HepG2 (cell line): ENCODE results near the gene MOGAT3. TPM values are rescaled to one million over a fixed set of nuclear protein-coding genes. Genes with fewer than 3 reads are reported as not detected.

ENCODE experiments used
- ATF7 ChIP-seq, 2 experiments: fragments of 450-650 bp in 1 of 2; sonication (generic) in 1 of 2; formaldehyde crosslinking in 1 of 2; IDR thresholded peaks; 2 replicates each; pipeline versions ENCODE4 v1.4.0 to v1.6.1; 2016 to 2020; ENCODE audit warnings: antibody characterized with exemption in 1 of 2, mild to moderate bottlenecking in 1 of 2, missing genetic modification reagents in 1 of 2
- CBX1 ChIP-seq: IDR thresholded peaks from one replicate; pipeline ENCODE4 v1.6.1; 2016; ENCODE audit warnings: antibody characterized with exemption, low read depth
- GZF1 ChIP-seq: sonication (generic); formaldehyde crosslinking; IDR thresholded peaks from 2 replicates; pipeline ENCODE4 v1.5.1; 2020; ENCODE audit warnings: mild to moderate bottlenecking, missing genetic modification reagents
- HOXA9 ChIP-seq: sonication (generic); formaldehyde crosslinking; IDR thresholded peaks from 2 replicates; pipeline ENCODE4 v1.8.1; 2022; ENCODE audit warnings: missing genetic modification reagents, mild to moderate bottlenecking, moderate library complexity, borderline replicate concordance
- JARID2 ChIP-seq: sonication (generic); formaldehyde crosslinking; IDR thresholded peaks from 2 replicates; pipeline ENCODE4 v1.8.1; 2023; ENCODE audit warnings: missing genetic modification reagents, inconsistent platforms; ENCODE audit not compliant: insufficient replicate concordance
- KDM3A ChIP-seq: IDR thresholded peaks from 2 replicates; pipeline ENCODE4 v1.6.1; 2018; ENCODE audit warnings: low read depth, missing compliant biosample characterization
- MTA1 ChIP-seq: sonication (generic); formaldehyde crosslinking; IDR thresholded peaks from 2 replicates; pipeline ENCODE4 v1.4.0; 2020; ENCODE audit warnings: missing genetic modification reagents, mild to moderate bottlenecking, borderline replicate concordance
- NCOA5 ChIP-seq: sonication (generic); formaldehyde crosslinking; IDR thresholded peaks from 2 replicates; pipeline ENCODE4 v1.4.0; 2020; ENCODE audit warnings: missing genetic modification reagents
- REL ChIP-seq: sonication (generic); formaldehyde crosslinking; conservative IDR thresholded peaks from 2 replicates; pipeline ENCODE4 v1.8.0; 2022; ENCODE audit warnings: mild to moderate bottlenecking, missing genetic modification reagents, moderate library complexity
- ZNF644 ChIP-seq: IDR thresholded peaks from 2 replicates; pipeline ENCODE4 v1.6.1; 2016; ENCODE audit warnings: low read depth
- polyA plus RNA-seq, 8 experiments: library from polyadenylated mRNA; depleted of rRNA in 3 of 8; stranded (reverse) in 7 of 8; unstranded in 1 of 8; fragments of >200 nt; fragmentation: Illumina TruSeq in 4 of 8; extraction: Trizol in 4 of 8; gene quantifications; 2 replicates each; pipeline versions ENCODE4 v1.2.1 to v1.2.3, GENCODE V29; 2011 to 2016; ENCODE audit warnings: low read depth in 4 of 8, missing spikeins in 1 of 8, mixed read lengths in 1 of 8; ENCODE audit not compliant: insufficient read depth in 1 of 8
- total RNA-seq, 5 experiments: library from RNA; depleted of rRNA; stranded (reverse); fragments of >200 nt; fragmentation: Illumina TruSeq; extraction: Trizol; gene quantifications; 2 replicates each; pipeline ENCODE4 v1.2.3, GENCODE V29; 2016; ENCODE audit warnings: low read depth in 1 of 5
- TF ChIP-seq, protein P1 (sequence below): sonication (generic); formaldehyde crosslinking; IDR thresholded peaks from 2 replicates; pipeline ENCODE4 v1.4.0; 2020; ENCODE audit warnings: missing genetic modification reagents
- TF ChIP-seq, protein P2 (sequence below): sonication (generic); formaldehyde crosslinking; IDR thresholded peaks from 2 replicates; pipeline ENCODE4 v1.4.0; 2020; ENCODE audit warnings: missing genetic modification reagents, mild to moderate bottlenecking, borderline replicate concordance
- TF ChIP-seq, protein P3 (sequence below): sonication (generic); formaldehyde crosslinking; IDR thresholded peaks from 2 replicates; pipeline ENCODE4 v1.4.0; 2020; ENCODE audit warnings: missing genetic modification reagents
- TF ChIP-seq, protein P4 (sequence below): sonication (generic); formaldehyde crosslinking; conservative IDR thresholded peaks from 2 replicates; pipeline ENCODE4 v1.8.1; 2023; ENCODE audit warnings: missing genetic modification reagents
- TF ChIP-seq, protein P5 (sequence below): sonication (generic); formaldehyde crosslinking; IDR thresholded peaks from 2 replicates; pipeline ENCODE4 v1.4.0; 2020; ENCODE audit warnings: mild to moderate bottlenecking, missing genetic modification reagents, borderline replicate concordance

The MOGAT3 gene
- total and polyA plus RNA-seq, 2 of the 13 experiments (the other 11 are each of a cell fraction or from before 2014, with no cell fraction given) = 22.5 to 30.5 TPM

DNA sequence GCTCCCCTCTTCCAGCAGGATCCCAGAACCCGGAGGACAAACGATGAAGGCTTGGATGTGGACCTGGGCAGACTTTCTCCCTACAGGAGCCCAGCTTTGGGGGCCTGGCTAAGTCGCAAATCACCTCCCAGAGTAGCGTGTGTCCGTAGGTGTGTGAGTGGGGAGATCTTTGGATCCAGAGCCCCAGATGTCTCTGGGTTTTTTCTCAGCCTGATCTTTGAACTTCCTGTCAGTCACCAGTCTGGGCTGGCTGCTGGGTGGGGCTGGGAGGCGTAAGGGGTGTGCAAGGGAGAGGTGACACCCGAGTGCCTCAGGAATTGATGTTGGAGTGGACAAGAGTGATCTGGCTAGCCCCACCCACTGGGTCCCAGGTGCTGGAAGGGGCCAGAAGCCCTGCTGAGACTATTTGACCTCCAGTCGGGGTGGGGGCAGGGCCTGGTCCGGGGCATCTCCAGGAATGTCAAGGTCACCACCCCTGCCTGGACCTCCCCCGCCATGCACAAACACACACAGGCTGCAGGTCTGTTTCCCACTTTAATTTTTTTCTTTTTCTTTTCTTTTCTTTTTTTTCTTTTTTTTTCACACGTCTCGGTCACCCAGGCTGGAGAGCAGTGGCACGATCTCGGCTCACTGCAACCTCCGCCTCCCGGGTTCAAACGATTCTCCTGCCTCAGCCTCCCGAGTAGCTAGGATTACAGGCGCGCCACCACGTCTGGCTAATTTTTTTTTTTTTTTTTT is at the start of gene MOGAT3 (continued):
- TF ChIP-seq ATF7 (IDR thresholded peaks at IDR 0.05) = no peak
- no peak for TF ChIP-seq ATF7 (CRISPR knock-in tag; IDR thresholded peaks at IDR 0.05)
- no peak for TF ChIP-seq NCOA5 (CRISPR knock-in tag)
- TF ChIP-seq CBX1 = peak; percentile 43
- no peak for TF ChIP-seq ZNF644 (CRISPR knock-in tag)
- TF ChIP-seq KDM3A = peak; percentile 81; the same call in 1 of the 2 replicates
- TF ChIP-seq, protein P1, sequence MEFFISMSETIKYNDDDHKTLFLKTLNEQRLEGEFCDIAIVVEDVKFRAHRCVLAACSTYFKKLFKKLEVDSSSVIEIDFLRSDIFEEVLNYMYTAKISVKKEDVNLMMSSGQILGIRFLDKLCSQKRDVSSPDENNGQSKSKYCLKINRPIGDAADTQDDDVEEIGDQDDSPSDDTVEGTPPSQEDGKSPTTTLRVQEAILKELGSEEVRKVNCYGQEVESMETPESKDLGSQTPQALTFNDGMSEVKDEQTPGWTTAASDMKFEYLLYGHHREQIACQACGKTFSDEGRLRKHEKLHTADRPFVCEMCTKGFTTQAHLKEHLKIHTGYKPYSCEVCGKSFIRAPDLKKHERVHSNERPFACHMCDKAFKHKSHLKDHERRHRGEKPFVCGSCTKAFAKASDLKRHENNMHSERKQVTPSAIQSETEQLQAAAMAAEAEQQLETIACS (CRISPR knock-in tag) = no peak
- 0 out of 2 replicates have a peak, but pooled peaks have one; percentile 65 for TF ChIP-seq MTA1
- TF ChIP-seq HOXA9 (CRISPR knock-in tag) = no peak
- TF ChIP-seq, protein P2, sequence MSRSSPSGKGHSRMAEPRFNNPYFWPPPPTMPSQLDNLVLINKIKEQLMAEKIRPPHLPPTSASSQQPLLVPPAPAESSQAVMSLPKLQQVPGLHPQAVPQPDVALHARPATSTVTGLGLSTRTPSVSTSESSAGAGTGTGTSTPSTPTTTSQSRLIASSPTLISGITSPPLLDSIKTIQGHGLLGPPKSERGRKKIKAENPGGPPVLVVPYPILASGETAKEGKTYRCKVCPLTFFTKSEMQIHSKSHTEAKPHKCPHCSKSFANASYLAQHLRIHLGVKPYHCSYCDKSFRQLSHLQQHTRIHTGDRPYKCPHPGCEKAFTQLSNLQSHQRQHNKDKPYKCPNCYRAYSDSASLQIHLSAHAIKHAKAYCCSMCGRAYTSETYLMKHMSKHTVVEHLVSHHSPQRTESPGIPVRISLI = peak; percentile 88
- peak; percentile 60; the same call in 1 of the 2 replicates for TF ChIP-seq GZF1
- TF ChIP-seq JARID2 (CRISPR knock-in tag) = no peak
- TF ChIP-seq, protein P3, sequence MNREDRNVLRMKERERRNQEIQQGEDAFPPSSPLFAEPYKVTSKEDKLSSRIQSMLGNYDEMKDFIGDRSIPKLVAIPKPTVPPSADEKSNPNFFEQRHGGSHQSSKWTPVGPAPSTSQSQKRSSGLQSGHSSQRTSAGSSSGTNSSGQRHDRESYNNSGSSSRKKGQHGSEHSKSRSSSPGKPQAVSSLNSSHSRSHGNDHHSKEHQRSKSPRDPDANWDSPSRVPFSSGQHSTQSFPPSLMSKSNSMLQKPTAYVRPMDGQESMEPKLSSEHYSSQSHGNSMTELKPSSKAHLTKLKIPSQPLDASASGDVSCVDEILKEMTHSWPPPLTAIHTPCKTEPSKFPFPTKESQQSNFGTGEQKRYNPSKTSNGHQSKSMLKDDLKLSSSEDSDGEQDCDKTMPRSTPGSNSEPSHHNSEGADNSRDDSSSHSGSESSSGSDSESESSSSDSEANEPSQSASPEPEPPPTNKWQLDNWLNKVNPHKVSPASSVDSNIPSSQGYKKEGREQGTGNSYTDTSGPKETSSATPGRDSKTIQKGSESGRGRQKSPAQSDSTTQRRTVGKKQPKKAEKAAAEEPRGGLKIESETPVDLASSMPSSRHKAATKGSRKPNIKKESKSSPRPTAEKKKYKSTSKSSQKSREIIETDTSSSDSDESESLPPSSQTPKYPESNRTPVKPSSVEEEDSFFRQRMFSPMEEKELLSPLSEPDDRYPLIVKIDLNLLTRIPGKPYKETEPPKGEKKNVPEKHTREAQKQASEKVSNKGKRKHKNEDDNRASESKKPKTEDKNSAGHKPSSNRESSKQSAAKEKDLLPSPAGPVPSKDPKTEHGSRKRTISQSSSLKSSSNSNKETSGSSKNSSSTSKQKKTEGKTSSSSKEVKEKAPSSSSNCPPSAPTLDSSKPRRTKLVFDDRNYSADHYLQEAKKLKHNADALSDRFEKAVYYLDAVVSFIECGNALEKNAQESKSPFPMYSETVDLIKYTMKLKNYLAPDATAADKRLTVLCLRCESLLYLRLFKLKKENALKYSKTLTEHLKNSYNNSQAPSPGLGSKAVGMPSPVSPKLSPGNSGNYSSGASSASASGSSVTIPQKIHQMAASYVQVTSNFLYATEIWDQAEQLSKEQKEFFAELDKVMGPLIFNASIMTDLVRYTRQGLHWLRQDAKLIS (CRISPR knock-in tag) = peak; percentile 55; the same call in 1 of the 2 replicates
- TF ChIP-seq REL (CRISPR knock-in tag) = peak; percentile 78; the same call in 1 of the 2 replicates
- TF ChIP-seq, protein P4, sequence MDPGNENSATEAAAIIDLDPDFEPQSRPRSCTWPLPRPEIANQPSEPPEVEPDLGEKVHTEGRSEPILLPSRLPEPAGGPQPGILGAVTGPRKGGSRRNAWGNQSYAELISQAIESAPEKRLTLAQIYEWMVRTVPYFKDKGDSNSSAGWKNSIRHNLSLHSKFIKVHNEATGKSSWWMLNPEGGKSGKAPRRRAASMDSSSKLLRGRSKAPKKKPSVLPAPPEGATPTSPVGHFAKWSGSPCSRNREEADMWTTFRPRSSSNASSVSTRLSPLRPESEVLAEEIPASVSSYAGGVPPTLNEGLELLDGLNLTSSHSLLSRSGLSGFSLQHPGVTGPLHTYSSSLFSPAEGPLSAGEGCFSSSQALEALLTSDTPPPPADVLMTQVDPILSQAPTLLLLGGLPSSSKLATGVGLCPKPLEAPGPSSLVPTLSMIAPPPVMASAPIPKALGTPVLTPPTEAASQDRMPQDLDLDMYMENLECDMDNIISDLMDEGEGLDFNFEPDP (CRISPR knock-in tag) = no peak
- TF ChIP-seq, protein P5, sequence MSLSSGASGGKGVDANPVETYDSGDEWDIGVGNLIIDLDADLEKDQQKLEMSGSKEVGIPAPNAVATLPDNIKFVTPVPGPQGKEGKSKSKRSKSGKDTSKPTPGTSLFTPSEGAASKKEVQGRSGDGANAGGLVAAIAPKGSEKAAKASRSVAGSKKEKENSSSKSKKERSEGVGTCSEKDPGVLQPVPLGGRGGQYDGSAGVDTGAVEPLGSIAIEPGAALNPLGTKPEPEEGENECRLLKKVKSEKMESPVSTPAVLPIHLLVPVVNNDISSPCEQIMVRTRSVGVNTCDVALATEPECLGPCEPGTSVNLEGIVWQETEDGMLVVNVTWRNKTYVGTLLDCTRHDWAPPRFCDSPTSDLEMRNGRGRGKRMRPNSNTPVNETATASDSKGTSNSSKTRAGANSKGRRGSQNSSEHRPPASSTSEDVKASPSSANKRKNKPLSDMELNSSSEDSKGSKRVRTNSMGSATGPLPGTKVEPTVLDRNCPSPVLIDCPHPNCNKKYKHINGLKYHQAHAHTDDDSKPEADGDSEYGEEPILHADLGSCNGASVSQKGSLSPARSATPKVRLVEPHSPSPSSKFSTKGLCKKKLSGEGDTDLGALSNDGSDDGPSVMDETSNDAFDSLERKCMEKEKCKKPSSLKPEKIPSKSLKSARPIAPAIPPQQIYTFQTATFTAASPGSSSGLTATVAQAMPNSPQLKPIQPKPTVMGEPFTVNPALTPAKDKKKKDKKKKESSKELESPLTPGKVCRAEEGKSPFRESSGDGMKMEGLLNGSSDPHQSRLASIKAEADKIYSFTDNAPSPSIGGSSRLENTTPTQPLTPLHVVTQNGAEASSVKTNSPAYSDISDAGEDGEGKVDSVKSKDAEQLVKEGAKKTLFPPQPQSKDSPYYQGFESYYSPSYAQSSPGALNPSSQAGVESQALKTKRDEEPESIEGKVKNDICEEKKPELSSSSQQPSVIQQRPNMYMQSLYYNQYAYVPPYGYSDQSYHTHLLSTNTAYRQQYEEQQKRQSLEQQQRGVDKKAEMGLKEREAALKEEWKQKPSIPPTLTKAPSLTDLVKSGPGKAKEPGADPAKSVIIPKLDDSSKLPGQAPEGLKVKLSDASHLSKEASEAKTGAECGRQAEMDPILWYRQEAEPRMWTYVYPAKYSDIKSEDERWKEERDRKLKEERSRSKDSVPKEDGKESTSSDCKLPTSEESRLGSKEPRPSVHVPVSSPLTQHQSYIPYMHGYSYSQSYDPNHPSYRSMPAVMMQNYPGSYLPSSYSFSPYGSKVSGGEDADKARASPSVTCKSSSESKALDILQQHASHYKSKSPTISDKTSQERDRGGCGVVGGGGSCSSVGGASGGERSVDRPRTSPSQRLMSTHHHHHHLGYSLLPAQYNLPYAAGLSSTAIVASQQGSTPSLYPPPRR (CRISPR knock-in tag) = peak; percentile 91
